ENCODE measurements around the gene MORN1. TPM values are rescaled to one million over a fixed set of nuclear protein-coding genes. Genes with fewer than 3 reads are reported as not detected.

MORN1 gene
- polyA plus RNA-seq, 1 experiment, result 3.7 TPM

DNA sequence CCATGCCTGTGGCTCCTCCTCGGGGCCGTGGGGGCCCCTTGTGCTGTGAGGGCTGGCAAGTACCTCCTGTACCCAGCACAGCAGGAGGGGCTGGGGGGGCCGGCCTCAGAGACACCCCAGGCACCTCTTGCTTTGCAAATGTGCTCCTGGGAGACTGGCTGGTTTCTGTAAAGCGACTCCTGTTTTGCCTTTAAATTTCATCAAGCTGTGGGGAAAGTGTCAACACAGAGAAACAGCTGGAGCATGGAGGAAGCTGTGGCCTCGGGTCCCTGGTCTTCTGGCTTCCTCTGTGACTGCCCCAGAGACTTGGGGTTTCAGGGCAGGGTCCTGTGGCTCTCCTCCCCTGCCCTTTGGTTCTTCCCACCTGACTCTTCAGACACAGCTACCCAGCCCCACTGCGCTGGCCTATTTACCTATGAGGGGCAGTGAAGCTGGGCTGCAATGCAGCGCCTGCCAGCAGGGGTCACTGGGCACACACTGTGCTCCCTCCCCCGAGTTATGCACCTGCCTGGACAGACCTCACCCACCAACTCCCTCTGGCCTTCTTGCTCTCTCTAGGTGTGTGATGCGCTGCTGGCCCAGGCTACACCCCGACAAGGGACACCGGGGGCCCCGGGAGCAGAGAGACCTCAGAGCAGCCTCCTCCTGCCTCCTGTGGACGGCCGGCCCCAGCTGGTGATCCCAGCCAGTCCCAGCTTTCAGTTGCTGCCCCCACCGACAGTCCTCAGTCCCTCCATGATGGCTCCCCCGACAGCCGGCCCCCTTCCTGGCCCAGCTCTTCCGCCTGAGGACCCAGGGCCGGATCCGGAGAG, 38.6 kb upstream of the MORN1 start:
- TF ChIP-seq CTCF (IDR thresholded peaks at IDR 0.05; ENCODE audit: insufficient read depth, low read depth, low read length), result peak; percentile 42
- peaks cover 13% of the 10 kb centered on the region for H3K27me3 ChIP-seq (ENCODE audit: control insufficient read depth, insufficient read depth, low read length)
- DNase-seq (ENCODE audit: low read depth), result no peak
- POLR2A ChIA-PET, result no interaction called here
- no peak overlapping the region for H3K4me3 ChIP-seq (ENCODE audit: low read depth, low read length)
- CTCF ChIA-PET, result interaction anchor here (0.6 to 1.8 kb wide), 2 partner anchors 10 to 850 kb away, joined by 3 to 4 read pairs; no protein-coding TSS in a partner anchor
- H3K36me3 ChIP-seq (ENCODE audit: control insufficient read depth, insufficient read depth, low read length), result no peaks in the 10 kb centered on the region

DNA sequence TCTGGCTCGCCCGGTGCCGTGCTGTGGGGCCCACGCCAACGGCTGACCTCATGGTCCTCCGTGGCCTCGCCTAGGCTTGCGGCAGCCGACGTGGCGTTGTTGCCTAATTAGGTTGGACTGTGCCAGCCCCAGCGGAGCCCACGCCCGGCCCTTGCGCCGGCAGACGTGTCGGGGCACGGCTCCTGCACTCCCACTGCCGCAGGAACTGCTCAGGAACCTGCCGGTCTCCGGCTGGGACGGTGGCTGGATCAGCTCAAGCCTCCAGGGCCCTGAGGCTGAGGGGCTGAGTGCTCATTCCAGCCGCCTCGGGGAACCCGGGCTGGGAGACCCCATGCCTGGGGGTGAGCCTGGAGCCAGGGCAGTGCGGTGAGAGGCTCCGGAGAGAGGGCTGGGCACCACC, 37.1 kb upstream of the MORN1 start:
- ChIA-PET POLR2A (no interaction called here), CTCF (no interaction called here)
- H3K4me3 ChIP-seq (ENCODE audit: low read depth, low read length), result no peak overlapping the region
- peaks cover 12% of the 10 kb centered on the region for H3K27me3 ChIP-seq (ENCODE audit: control insufficient read depth, insufficient read depth, low read length)
- no peak for TF ChIP-seq CTCF (IDR thresholded peaks at IDR 0.05; ENCODE audit: insufficient read depth, low read depth, low read length)
- no peak for DNase-seq (ENCODE audit: low read depth)
- H3K36me3 ChIP-seq (ENCODE audit: control insufficient read depth, insufficient read depth, low read length), result no peaks in the 10 kb centered on the region

GRCh38 chr1:2427976-2428375, 36.6 kb upstream of the MORN1 start:
- ChIA-PET POLR2A (no interaction called here), CTCF (no interaction called here)
- Histone ChIP-seq H3K27me3 (ENCODE audit: control insufficient read depth, insufficient read depth, low read length) (peaks cover 9% of the 10 kb centered on the region), H3K36me3 (ENCODE audit: control insufficient read depth, insufficient read depth, low read length) (no peaks in the 10 kb centered on the region), H3K4me3 (ENCODE audit: low read depth, low read length) (no peak overlapping the region)
- no peak for TF ChIP-seq CTCF (IDR thresholded peaks at IDR 0.05; ENCODE audit: insufficient read depth, low read depth, low read length)
- no peak for DNase-seq (ENCODE audit: low read depth)

- Histone ChIP-seq H3K27me3 (ENCODE audit: control insufficient read depth, insufficient read depth, low read length) (peaks cover 2% of the 10 kb centered on the region), H3K36me3 (ENCODE audit: control insufficient read depth, insufficient read depth, low read length) (no peaks in the 10 kb centered on the region), H3K4me3 (ENCODE audit: low read depth, low read length) (no peak overlapping the region)
- ChIA-PET POLR2A (no interaction called here), CTCF (interaction anchor here (3.7 kb wide), 1 partner anchor 12 kb away, joined by 13 read pairs; no protein-coding TSS in a partner anchor)
- no peak for DNase-seq (ENCODE audit: low read depth)
- no peak for TF ChIP-seq CTCF (IDR thresholded peaks at IDR 0.05; ENCODE audit: insufficient read depth, low read depth, low read length)
These were observed 35.7 kb upstream of the MORN1 start for GRCh38 chr1:2427051-2427450.

- CTCF ChIA-PET, result interaction anchor here (3.7 kb wide), 1 partner anchor 11 kb away, joined by 13 read pairs; no protein-coding TSS in a partner anchor
- POLR2A ChIA-PET, result no interaction called here
- Histone ChIP-seq H3K36me3 (ENCODE audit: control insufficient read depth, insufficient read depth, low read length) (no peaks in the 10 kb centered on the region), H3K27me3 (ENCODE audit: control insufficient read depth, insufficient read depth, low read length) (no peaks in the 10 kb centered on the region; the same call in none of the 2 replicates), H3K4me3 (ENCODE audit: low read depth, low read length) (no peak overlapping the region)
- TF ChIP-seq CTCF (IDR thresholded peaks at IDR 0.05; ENCODE audit: insufficient read depth, low read depth, low read length), result no peak
- no peak for DNase-seq (ENCODE audit: low read depth)
These were observed 35.2 kb upstream of the MORN1 start for GRCh38 chr1:2426540-2426939.
